GM19099 (cell line): ENCODE data around the gene SYNDIG1L.

Experiments
- POLR2A ChIP-seq: IDR thresholded peaks from 3 replicates; pipeline ENCODE4 v1.6.1; 2011; ENCODE audit warnings: low read depth; ENCODE audit not compliant: insufficient read length; ENCODE audit errors: extremely low read depth

The SYNDIG1L gene

DNA sequence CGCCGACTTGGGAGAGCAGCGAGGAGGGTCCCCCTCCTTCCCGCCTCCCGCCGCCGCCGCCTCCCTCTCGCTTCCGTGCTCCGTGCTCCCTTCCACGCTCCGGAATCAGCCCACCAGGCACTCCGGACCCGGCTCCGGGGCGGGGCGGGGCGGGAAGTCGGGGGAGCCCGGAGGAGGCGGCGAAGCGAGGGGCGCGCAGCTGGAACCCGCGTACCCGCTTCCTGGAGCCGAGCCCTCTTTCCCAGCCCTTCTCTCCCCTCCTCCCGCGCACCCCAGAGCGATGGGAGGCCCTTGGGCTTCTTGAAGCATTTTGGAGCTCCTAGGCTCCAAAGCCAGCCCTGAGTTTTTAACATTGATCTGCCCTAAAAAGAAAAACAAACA, at the start of gene SYNDIG1L:
SYNDIG1L (minus strand) TSS at position 9 of the 381 bp plus-strand sequence. CDS start 16,466 bp downstream, outside the sequence.
- no peak for TF ChIP-seq POLR2A

DNA sequence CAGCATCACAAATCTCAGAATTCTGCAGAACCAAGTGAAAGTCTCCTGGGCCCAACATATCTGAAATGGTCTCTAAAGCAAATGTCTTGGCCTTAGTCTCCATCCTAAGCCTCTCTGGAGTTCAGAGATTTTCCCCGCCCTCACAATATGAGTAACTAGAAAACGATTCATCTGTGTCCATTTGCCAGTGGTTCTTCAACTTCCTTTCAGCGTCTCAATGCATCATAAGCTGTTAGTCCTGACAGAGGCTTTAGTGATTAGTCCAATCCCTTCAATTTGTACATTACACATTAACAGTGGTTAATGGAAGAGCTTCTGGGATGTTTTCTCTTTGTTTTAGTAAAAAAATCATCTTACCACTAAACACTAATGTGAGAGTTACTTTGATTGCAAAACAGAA, 49.7 kb upstream of the SYNDIG1L start:
- no peak for TF ChIP-seq POLR2A

DNA sequence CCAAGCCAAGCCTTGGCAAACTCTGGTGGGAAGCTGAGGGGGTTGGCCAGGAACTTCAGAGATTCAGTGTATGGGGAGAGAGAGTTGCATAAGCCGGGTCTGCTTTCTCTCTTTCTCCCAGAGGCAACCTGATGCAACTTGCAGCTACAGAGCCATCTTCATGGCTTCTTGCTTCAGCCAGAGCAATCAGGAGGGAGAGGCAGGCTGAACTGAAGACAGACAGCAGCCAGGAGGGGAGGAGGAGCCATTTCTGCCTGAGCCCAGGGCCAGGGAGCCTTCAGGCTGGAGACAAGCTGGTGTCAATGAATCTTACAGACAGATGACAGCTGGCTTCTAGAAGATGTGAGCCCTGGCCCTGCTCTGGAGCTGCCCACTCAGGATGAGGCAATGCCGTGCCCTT, 48.4 kb upstream of the SYNDIG1L start:
- TF ChIP-seq POLR2A = no peak

DNA sequence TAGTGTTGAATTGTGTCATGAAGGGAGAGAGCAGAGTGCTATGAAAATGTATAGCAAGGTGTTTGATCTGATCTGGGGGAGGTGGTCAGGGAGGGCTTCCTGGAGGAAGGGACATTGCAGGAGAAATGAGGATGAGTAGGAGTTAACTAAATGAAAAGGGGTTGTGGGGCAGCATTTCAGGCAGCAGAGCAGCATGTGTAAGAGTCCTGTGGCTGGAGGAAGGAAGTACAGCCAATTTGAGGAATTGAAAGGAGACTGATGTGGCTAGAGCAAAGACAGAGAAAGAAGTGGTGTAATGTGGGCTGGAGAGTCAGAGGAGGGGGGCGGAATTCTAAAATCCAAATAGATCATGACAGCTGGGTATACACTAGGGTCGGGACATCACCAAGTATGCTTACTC, 46.6 kb upstream of the SYNDIG1L start:
- TF ChIP-seq POLR2A = no peak

DNA sequence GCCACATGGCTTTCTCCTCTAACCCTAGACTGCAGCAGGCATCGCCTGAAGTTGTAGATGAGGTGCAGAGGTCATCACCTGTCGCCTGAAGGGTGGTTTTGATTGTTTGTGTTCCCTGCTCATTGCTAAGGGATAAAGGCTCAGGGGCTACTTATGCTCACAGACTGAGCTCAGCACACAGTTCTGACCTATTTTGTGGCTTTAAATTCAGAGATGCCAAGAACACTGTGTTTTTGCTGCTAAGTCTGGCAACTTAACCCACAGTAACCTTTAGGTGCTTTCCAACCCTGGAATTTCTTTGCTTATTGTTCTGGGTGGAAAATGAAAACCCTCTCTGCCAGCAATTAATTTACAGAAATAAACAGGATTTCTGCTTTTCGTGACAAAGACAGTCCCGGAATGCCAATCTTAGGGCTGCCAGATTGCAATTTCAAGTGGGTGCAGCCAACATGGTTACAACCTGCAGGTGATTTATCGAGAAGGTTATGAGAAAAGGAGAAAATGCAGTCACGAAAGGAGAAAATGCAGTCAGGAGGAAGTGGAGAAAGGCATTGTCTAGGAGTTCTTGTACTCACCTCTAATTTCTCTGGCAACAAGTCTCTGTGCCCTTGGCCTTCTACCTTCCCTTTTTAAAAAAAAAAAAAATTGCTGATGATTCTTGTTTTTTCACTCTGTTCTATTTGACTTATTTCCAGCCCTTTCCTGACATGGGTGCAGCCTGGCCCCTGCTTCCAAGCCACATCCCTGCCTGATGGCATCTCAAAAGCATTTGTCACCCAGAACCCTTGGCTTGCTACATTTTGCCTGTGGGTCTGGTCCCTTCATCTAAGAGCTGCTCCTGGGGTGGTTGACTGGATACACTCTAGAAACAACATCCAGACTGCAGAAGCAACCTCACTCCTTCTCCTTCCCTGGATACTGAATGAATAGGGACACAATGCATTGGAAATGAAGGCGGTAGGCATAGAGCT, 43.8 kb upstream of the SYNDIG1L start:
- TF ChIP-seq POLR2A = no peak

DNA sequence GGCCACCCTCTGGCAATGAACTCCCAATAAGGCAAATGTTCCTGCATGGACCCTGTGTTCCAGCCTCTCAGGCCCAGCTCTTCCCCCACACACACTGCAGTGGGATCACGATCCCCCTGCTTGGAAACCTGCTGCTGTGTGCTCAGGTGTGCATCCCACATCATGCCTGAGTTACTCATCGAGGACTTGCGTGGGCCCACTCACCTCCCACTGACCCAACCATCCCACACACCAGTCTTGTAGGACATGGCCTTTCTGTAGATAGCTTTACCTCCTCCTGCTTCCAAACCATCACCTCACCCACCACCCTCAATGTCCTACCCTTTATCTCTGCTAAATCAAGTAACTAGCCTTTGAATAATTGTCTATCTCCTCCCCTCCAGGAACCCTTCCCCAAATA, 42.5 kb upstream of the SYNDIG1L start:
- TF ChIP-seq POLR2A = no peak

DNA sequence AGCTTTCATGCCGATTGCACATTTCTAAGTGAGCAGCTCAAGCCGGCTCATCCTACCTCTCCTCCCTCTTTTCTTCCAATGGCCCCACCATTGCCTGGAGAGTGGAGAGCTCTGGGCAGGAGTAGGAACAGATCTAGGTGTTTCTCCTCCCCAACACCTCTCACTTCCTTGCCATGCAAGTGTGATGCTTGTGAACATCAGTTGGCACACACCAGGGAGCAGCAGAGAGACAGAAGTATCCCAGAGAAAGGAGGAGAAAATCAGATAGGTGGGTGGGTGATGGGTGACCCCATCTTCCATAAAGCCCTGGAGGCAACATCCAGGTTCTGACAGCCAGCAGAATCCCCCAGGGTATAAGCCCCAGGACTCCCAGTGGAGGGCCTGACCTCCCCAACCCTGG, 39.3 kb upstream of the SYNDIG1L start:
- TF ChIP-seq POLR2A = no peak

DNA sequence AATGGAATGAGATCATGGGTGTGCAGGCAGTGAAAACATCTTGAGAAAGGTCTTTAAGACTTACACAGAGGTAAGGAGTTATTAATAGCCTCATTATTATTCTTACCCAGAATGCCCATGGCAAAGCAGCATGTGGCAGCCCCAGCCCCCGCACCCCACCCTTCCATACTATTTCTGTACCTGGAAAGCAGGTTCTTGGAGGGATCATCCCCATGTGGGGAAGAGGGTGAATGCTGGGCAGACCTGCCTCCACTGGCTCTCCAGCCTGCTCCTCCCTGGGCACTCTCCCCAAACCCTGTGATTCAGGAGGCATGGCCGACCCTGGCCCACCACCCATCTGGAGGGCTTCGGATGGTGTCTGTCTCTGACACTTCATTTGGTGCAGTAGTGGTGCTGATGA, 38.8 kb upstream of the SYNDIG1L start:
- no peak for TF ChIP-seq POLR2A

DNA sequence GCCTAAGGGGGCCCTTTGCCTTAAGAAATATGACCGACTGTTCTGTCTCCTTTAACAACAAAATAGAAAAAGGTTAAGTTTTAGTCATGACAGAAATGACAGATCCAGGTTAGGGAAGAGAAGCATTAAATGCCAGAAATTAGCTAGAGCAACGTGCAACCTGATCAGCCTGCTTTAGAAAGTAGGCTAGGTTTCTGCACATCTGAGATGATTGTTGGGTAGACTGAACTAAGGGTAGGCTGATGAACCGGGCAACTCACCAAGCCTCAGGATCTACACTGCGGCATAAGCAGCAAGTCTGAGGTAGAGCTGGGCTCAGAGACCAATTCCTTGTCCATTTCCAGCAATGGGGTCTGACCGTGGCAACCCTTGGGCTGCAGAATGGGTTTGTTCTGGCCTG, 37.7 kb upstream of the SYNDIG1L start:
- no peak for TF ChIP-seq POLR2A

DNA sequence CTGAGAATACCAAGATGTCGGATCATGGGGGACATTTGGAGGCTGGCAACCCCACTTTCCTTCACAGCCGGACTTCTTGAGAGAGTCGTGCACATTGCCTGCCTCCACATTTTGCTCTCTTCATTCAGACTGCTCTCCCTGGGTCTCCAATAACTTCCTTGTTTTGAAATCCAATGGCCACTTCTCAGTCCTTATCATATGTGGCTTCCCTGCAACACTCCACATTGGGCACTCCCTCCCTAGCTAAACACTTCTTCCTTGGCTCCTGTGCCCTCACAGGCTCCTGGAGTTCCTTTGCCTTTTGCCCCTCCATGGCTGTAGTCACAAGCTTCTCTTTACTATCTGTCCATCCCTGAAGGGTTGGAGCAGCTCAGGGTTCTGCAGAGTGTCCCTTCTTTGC, 37.0 kb upstream of the SYNDIG1L start:
- TF ChIP-seq POLR2A = no peak

DNA sequence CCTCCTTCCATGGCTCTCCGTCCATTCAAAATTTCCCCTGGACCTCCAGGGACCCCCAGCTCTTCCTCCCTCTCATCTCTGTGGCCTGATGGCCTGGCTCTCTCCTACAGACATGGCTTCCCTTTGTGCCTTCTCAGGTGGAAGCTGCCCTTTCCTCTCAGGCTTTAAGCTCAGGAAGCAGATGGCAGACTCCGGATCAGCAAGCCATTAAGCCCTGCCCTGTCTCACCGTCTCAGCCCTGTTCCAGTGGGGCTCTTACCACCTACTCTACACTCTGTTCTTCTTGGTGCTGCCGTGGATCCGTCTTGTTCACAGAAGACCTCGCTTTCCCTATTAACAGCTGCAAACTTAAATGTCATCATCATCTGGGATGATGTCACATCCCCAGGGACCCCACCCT, 34.0 kb upstream of the SYNDIG1L start:
- TF ChIP-seq POLR2A = no peak

DNA sequence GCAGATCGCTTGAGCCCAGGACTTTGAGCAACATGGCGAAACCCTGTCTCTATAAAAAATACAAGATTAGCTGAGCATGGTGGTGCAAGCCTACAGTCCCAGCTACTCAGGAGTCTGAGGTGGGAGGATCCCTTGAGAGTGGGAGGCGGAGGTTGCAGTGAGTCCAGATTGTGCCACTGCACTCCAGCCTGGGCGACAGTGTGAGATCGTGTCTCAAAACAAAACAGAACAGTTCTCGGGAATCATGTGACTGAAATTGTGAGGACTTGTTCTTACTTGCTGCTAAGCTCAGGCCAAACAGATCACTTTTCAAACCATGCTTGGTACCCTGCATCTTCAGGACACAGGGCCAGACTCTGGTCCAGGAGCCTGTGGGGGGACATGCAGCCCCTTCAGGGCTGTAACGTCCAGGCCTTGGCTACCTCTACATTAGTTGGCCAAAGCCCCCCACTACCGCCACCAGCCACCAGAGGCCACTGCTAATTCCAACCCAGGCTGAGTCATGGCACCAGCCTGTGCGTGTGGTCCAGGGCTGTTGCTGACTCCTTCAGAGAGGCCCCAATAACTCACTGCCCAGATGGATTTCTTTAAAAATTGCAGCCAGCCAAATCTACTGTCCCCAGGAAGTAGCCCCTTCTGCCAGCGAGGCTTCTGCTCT, 33.4 kb upstream of the SYNDIG1L start:
- TF ChIP-seq POLR2A = no peak

DNA sequence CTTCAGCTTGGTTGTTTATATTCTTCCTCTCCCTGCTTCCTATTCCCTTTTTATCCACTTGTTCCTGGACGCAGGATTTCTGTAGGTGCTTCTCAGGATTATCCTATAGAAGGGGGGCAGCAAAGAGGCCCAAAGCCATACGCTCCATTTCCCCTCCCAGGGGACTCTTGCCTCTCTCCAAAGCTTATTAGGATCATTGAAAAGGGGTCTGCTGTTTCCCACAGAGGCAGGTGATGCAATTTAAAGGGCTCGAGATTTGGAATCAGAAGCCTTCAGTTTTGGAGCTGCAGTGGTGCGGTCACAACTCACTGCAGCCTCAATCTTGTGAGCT, 31.5 kb upstream of the SYNDIG1L start:
- TF ChIP-seq POLR2A = no peak

DNA sequence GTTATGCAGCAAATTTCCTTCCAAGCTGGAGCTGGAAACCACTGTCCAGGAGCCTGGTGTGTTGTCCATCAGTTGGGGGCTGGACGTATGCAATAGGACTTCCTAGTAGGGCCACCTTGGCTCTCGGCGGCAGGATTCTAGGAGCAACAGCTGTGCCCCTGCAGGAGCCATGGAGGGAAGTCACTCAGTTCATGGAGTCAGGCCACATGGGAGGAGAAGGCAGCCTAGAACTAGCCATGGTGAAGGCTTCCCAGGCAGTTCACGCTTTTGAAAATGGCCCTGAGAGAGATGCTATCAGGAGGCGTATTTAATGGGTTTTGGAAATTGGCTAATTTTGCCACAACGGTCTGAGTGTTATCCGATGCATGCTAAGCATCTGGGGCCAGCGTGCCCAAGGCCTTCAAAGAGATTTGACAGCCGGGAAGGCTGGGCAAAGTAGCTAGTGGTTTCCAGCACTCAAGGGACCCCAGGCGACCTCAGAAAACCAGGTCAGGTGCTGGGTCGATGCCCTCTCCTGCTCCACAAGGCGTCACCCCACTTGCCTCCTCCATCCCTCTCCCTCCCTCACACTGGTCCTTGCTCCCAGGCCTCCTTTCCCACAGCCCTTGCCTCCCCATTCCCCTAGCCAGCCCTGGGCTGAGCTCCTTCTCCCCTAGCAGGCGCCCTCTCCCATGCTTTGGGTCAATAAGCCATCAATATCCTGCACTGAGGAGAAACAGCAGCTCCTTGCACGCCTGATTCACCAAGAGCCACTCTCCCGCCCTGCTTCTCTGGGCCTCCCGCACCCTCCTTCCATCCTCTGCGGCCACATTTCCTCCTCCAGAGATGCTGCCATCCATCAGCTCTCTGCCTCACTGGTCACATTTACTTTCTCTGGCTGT, 30.9 kb upstream of the SYNDIG1L start:
- TF ChIP-seq POLR2A = no peak

DNA sequence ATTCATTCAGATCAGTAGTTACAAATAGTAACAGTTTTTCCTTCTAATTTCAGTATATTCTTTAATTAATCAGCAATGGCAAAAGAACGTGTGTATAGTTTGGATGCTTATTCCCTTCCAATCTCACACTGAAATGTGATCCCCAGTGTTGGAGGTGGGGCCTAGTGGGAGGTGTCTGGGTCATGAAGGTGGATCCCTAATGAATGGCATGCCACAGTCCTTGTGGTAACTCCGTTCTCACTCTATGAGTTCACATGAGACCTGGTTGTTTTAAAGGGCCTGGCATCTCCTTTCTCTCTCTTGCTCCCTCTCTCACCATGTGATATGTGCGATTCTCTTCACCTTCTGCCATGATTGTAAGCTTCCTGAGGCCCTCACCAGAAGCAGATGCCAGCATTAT, 18.9 kb upstream of the SYNDIG1L start:
- TF ChIP-seq POLR2A = no peak
